Motor neuron (in vitro differentiated cells): Measurements from ENCODE around the gene RGL4. TPM values are rescaled to one million over a fixed set of nuclear protein-coding genes. Genes with fewer than 3 reads are reported as not detected.
A peak's percentile ranks its signal among the peaks of the same experiment; 100 is the strongest.

Experiments used
- ATAC-seq, 8 experiments: fragments of 200-7000 bp; cut with Tn5 transposase; replicated peaks in 6 of 8; 2 replicates each; pipeline ENCODE4 v1.8.0; 2021; ENCODE audit warnings: mild to moderate bottlenecking in 8 of 8, moderate library complexity in 8 of 8
- H3K27ac ChIP-seq, 2 donors: fragments of 250-450 bp; sonication (Bioruptor Pico); 2 replicates each; pipeline ENCODE4 v1.9.0; 2021; ENCODE audit warnings: antibody characterized with exemption in 2 of 2, mild to moderate bottlenecking in 2 of 2, moderate library complexity in 1 of 2
- H3K4me1 ChIP-seq, 2 donors: fragments of 250-450 bp; sonication (Bioruptor Pico); replicated peaks in 1 of 2; 2 replicates each; pipeline ENCODE4 v1.6.1; 2021; ENCODE audit warnings: antibody characterized with exemption in 2 of 2, mild to moderate bottlenecking in 2 of 2, moderate library complexity in 1 of 2
- H3K4me3 ChIP-seq, 5 donors: fragments of 250-450 bp; sonication (Bioruptor Pico); 2 replicates each; pipeline ENCODE4 v1.9.0; 2021; ENCODE audit warnings: antibody characterized with exemption in 5 of 5, mild to moderate bottlenecking in 5 of 5, moderate library complexity in 4 of 5
- WGBS, 10 experiments: fragments of 450-650 bp; shearing (Covaris generic); methylation state at CpG; one replicate each; pipeline ENCODE4 v1.0.0; 2022; 5-methylcytosine and 5-hydroxymethylcytosine counted together
- in situ Hi-C, 9 experiments: fragments of 400-800 bp; cut with MboI; loops; one replicate each; pipeline ENCODE4 v1.15.0; 2021; ENCODE audit warnings: low sequenced_read_pairs in 9 of 9, low pct_unique_long_range_greater_than_20kb in 2 of 9; ENCODE audit not compliant: unreplicated experiment in 9 of 9
- total RNA-seq, 8 experiments: library from RNA; unstranded; fragments of 300-600 nt; gene quantifications; 2 replicates each; pipeline versions ENCODE4 v1.2.3 to v1.2.4, GENCODE V29; 2022

Gene RGL4
- total RNA-seq, 8 experiments from 2014 or later: 0.33 to 2.1 (median 0.43) TPM

- Histone ChIP-seq H3K27ac (no peak overlapping the region), H3K4me1 (no peaks in the 10 kb centered on the region), H3K4me3 (no peak overlapping the region)
- peak in 2 of 8 experiments; percentile 13 to 22 for ATAC-seq
- WGBS, 10 experiments: 60 to 100% (median 95%) methylated on average over 1 to 9 of the region's 13 CpGs; no CpG with 5 or more reads in 5 of the 10 experiments
- in situ Hi-C loops: no loop called here
These were observed 53.2 kb downstream of the RGL4 start for GRCh38 chr22:23744001-23744400.

DNA sequence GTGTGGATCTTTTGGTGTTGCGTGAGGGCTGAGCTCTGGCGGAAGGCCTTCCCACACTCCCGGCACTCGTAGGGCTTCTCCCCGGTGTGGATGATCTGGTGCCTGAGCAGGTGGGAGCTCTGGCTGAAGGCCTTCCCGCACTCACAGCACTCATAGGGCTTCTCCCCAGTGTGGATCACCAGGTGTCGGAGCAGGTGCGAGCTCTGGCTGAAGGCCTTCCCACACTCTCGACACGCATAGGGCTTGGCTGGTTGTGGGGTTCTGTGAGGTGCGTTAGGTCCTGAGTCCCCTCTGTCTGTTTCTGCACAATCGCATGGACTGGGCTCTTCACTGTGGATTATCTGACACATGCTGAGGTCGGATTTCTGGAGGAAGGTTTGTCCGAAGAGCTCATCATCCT is 53.7 kb downstream of the RGL4 start:
- WGBS, 10 experiments: 92 to 100% (median 100%) methylated on average over 2 to 8 of the region's 14 CpGs; no CpG with 5 or more reads in 6 of the 10 experiments
- in situ Hi-C loops: no loop called here
- H3K27ac ChIP-seq: no peak overlapping the region
- peaks cover under 1% of the 10 kb centered on the region in 2 donors for H3K4me1 ChIP-seq
- no peak overlapping the region for H3K4me3 ChIP-seq
- peak in 4 of 8 experiments; percentile 10 to 31 (median 22) for ATAC-seq

GRCh38 chr22:23745791-23746190 is 55.0 kb downstream of the RGL4 start:
- no peak for ATAC-seq
- in situ Hi-C loops: no loop called here
- 53 to 100% (median 100%) methylated on average over 1 to 5 of the region's 6 CpGs; no CpG with 5 or more reads in 1 of the 10 experiments for WGBS, 10 experiments

More at GRCh38 chr22:23745791-23746190, 55.0 kb downstream of the RGL4 start:
- Histone ChIP-seq H3K4me3 (no peak overlapping the region), H3K27ac (no peak overlapping the region), H3K4me1 (peaks cover 6 to 8% of the 10 kb centered on the region in 2 donors)

Other genes starting within 250 kb of the RGL4 start
- under 1 TPM in 1 of 8 experiments, not detected in 7; 0.47 TPM for gene IGLL1, start 110.7 kb upstream of the RGL4 start, total RNA-seq
- gene DRICH1, start 58.7 kb upstream of the RGL4 start, total RNA-seq: under 1 TPM in 5 of 8 experiments, not detected in 3; 0.11 to 0.94 (median 0.36) TPM
- 10 to 100 TPM in 2 of 8 experiments, 1 to 10 TPM in 6; 5.7 to 11.1 (median 7.8) TPM for gene ZNF70, start 60.1 kb downstream of the RGL4 start, total RNA-seq
- gene VPREB3, start 63.4 kb downstream of the RGL4 start, total RNA-seq: 1 to 10 TPM in 3 of 8 experiments, under 1 TPM in 3, not detected in 2; 0.71 to 1.7 (median 1.1) TPM
- 1 to 10 TPM in 6 of 8 experiments, under 1 TPM in 2; 0.15 to 5.1 (median 1.6) TPM for gene C22orf15, start 72.0 kb downstream of the RGL4 start, total RNA-seq
- gene CHCHD10, start 77.0 kb downstream of the RGL4 start, total RNA-seq: 100 to 1,000 TPM in 2 of 8 experiments, 10 to 100 TPM in 6; 35.7 to 201 (median 54.1) TPM
- gene MMP11, start 81.8 kb downstream of the RGL4 start, total RNA-seq: 10 to 100 TPM in 3 of 8 experiments, 1 to 10 TPM in 5; 1.4 to 35.0 (median 8.2) TPM
- gene SMARCB1, start 96.0 kb downstream of the RGL4 start, total RNA-seq: 100 to 1,000 TPM in 4 of 8 experiments, 10 to 100 TPM in 4; 58.9 to 177 (median 101) TPM
- gene DERL3, start 148.0 kb downstream of the RGL4 start, total RNA-seq: 1 to 10 TPM in 5 of 8 experiments, under 1 TPM in 3; 0.54 to 9.5 (median 1.9) TPM
- 10 to 100 TPM; 17.7 to 25.6 (median 22.3) TPM for gene SLC2A11, start 166.9 kb downstream of the RGL4 start, total RNA-seq
- gene MIF, start 203.4 kb downstream of the RGL4 start, total RNA-seq: 100 to 1,000 TPM; 658 to 944 (median 839) TPM